GM18517 (cell line): ENCODE measurements around the gene FHOD3.

ENCODE experiments used
- ATAC-seq: cut with Tn5 transposase; IDR thresholded peaks from one replicate; pipeline ENCODE4 v1.9.1; 2021; ENCODE audit warnings: mild to moderate bottlenecking, moderate library complexity; ENCODE audit not compliant: unreplicated experiment

FHOD3 gene

DNA sequence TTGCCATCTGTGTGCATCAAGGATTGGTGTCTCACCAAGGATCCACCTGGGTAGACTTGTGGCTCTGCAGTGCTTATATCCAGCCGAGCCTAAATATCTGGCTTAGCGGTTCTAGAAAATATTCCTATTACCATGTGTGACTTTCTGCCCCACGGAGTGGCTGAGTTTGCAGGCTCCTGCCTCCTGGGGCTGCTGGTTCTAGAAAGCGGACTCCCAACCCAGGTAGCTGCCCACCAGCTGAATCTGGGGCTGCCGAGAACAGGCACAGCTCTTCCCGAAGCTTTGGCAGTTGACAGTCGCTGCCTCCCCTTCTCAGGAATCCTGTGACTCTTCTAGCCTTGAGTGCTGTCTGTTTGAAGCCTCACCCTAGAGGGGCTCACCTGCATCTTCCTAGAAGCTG, 426.7 kb downstream of the FHOD3 start:
- no peak for ATAC-seq

DNA sequence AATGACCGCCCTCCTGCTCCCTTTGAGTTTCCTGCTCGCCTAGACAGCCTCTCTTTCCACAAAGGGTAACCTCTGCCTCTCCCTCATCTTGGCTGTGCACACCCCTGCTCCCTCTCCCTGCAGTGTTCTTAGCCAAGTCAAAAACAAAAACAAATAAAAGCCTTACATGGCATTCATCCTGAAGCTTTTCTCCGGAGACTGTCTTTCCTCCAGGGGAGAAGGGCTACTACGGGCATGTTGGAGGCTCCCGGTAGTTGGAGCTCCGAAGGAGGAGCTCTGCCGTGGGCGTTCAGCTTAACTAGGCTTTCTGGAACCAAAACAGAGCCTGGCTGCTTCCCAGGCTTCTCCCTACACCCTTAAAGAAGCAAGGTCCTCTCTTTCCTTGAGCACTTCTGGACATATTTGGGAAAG, 427.1 kb downstream of the FHOD3 start:
- no peak for ATAC-seq

DNA sequence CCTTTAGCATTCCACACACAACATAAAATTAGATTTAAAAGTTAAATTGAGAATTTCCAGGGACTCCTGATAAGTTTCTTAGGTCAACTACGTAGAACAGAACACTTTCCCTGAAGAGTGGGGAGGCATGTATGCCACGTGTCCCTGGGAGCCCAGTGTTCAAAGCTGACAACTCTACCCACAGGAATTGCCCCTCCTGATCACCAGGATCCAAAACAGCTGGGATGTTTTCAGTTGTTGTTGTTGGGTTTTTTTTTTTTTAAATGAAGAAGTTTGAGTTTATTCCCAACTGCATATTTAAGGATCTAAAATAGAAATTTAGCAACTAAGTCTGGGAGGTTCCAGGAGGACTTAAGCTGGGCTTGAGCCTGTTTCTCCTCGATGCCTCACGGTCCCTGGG, 430.8 kb downstream of the FHOD3 start:
- no peak for ATAC-seq

DNA sequence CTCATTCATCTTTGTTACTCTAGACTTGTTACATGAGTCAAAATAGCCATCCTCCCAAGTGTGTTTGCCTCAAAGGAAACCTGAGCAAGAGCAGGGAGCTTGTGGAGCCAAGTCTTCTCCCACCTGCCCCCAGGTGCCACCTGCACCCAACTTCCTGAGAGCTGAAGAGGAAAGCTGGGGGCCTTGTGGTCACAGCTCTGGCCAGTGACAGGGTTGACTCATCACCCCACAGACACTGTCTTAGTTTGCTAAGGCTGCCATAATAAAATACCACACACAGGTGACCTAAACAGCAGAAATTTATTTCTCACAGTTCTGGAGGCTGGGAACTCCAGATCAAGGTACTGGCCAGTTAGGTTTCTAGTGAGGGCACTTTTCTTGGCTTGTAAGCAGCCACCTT, 431.7 kb downstream of the FHOD3 start:
- ATAC-seq: no peak

DNA sequence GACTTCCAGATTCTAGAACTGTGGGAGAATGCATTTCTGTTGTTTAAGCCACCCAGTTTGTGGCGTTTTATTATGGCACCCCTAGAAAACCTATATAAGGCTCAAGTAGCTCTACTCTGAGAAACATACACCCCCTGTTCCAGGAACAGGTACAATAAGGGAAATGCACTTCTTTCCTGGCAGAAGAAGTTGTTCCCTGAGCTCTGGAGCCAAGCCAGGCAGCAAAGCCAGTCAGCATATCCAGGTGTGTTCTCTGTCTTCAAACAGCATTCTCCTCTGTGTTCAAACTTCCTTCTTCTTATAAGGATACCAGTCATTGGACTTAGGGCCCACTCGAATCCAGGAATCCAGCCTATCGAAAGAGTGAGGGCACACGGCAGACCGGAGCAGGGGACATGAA, 434.8 kb downstream of the FHOD3 start:
- ATAC-seq: no peak

DNA sequence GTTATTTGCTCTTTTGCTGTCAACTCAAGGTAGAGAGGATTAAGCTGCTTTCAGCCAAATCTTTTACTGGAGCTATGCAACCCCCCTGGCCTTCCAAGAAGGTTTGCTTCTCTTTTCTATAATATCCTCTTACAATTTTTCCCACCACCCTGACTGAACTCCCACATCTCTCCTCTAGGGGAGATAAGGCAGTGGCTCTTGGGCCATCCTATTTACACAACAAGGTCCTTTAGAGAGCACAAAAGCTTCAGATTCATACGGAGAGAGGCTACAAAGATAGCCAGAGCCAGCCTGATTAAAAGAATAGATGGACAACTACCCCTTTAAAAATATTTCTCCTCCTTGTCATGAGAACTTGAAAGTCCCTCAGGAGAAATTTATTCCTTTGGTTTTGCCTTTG, 435.6 kb downstream of the FHOD3 start:
- no peak for ATAC-seq

DNA sequence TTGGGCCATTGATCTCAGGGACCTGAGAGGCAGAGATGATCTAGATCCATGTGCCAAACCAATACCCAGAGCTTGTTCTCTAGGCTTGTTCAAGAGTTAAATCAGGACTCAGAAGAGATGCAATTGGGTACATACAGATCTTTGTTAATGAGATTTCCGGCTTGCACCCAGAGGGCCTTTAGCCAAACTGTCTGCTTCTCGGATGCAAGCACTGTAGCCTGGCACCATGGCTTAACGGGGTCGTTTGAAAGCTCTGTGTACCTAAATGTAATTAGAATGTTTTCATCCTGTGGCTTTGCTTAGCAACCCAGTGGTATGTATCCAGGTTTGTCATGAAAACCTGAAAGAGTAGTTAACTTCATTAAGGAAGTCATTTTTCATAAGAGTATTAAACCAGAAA, 437.1 kb downstream of the FHOD3 start:
- ATAC-seq: no peak

DNA sequence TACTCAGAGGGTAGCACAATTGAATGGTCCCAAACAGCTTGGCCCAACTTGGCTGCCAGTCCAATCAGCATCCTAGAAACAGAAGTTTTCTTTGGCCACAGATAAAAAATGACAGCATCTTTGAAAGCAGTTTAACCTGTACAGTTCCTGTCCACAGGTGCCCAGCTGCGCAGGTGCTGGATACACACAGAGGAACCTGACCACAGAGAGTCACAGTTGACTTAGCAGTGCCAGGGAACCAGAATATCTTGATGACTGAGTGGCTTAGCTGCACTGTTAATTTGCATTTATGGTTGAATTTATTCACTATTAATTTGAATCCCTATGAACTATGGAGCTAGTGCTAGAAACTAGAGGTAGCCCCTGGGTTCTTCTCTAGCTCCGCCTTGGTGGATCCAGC, 437.6 kb downstream of the FHOD3 start:
- no peak for ATAC-seq

DNA sequence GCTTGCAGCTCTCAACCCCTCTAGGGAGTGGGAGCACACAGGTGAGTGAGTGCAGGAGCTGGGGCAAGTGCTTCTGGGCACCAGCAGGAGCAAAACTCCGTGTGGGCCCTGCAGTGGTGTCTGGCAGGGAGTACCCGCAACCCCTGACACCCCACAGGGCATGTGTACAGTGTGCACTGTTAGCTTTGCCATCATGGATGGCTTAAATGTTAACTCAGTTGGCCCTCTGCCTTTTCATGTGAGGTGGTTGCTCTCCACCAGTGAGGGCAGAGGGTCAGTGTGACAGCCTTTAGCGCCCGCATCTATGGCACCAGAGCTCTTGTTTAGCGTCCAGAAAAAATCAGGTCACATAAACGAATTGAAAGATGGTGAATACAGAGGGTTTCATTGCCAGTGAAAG, 438.6 kb downstream of the FHOD3 start:
- no peak for ATAC-seq

DNA sequence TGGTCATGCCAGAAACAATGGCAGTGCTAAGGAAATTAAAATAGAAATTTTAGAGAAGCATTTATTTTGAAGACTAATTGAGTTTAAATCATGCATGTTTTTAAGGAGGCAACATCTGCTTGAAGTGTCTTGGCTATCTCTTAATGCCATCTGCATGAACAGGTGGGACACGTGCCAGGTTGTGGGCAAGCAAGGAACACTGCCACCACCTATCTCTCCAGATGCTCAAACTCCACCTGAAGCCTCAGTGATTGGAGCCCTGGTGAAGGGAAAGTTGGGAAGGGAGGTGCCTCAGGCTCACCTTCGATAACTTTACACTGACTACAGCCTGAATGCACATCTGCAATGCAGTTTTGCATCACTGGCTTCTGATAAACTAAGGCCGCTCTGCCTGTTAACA, 439.8 kb downstream of the FHOD3 start:
- ATAC-seq: no peak

DNA sequence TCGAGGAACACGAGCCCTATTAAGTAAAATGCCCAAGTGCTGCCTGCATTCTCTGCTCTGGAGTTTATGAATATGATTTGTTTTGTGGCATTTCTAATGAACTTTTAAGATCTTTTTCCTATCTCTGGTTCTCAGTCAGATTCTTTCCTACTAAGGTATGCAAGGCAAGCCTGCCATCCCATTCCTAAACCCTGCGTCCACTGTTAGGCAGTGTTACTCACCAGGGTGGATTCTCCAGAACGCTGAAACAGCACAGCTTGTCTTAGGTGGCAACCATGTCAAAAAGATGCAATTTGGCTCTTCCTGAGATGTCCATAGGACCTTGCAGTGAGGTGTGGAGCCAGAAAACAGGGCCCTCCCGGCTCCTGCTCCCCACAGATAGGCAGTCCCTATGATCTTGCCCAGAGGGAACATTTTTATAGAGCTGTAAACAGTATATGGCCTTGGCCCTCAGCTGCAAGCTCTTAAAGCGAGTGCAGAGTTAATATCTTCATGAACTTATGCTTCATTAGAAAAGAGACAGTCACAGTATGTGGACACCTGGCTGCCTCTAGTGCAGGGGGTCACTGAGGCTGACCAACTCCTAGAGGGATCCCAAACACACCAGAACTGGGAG, 446.9 kb downstream of the FHOD3 start:
- ATAC-seq: no peak

DNA sequence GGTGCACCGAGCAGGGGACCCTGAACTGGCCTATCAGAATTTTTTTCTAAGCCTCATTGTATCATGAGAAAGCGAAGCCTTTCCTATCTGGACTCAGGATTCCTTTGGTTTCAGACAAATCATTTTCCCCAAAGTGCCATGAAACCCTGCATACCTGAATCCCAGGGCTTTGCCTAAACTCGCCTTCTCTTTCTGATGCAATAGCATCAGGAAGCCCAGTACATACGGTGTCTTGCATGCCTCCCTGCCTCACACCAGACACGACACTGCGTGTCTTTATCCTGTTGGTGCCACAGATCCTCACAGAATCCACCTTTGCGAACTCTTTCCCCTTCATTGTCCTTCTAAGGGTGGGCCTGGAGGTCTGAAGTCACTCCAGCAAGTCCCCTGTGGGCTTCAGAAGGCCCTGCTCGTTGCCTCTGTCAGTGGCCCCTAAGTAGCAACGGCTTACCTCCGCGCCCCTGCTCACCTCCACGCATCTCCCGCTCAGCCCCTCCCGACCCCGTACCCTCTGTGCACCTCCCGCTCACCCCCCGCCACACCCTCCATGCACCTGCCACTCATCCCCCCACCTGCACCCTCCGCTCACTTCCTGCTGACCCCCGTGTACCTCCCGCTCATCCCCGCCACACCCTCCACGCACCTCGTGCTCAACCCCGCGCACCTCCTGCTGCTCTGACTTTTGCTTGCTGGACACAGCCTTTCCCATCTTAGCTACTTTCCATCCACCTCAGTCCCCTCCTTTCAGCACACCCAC, 447.9 kb downstream of the FHOD3 start:
- no peak for ATAC-seq

DNA sequence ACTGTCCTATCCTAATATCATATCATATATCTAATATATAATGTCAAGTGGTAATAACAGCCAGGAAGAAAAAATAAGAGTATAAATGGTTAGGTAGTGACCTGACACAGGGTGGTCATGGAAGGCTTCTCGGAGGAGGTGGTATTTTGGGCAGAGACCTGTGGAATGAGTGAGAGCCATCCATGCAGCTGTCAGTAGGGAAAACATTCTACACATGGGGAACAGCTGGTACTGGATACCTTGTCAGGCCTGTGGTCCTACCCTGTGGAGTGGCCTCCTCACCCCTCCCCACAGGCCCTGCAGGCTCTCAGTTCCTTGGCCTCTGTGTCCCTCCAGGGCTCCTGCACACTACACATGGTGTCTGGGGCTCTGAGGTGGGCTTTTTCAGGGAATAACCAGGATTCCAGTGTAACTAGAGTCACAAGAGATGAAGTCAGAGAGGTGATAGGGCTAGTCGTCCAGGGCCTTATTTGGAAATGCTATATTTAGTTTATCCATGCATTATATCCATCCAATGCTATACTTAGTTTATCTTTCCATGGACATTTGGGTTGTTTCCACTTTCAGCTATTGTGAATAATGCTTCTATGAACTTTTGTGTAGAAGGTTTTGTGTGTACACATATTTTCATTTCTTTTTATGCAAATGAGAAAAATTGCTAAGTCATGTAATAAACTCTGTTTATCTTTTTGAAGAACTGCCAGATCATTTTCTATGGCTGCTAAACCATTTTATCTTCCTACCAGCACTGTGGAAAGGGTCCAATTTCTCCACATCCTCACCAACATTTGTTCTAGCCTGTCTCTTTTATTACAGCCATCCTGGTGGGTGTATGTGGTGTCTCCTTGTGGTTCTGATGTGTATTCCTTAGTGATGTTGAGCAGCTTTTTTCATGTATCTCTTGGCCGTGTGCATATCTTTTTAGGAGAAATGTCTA, 455.7 kb downstream of the FHOD3 start:
- no peak for ATAC-seq

DNA sequence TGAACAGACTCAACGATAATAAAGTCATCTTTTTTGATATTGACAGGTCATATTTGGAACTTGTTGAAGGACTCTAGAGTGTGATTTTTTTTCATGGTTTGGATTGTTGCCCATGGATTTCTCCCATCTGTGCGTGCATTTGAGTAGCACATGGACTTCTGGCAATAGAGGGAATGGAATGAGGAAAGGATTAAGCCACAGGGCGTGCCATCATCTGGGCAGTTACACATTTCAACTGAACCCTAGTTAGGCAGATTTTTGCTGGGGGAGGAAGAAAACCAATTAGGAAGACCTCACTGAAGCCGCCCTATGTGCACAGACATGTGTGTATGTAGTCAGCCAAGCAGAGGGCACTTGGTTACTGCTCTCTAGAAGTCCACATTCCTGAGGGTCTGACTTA, 458.7 kb downstream of the FHOD3 start:
- ATAC-seq: no peak

DNA sequence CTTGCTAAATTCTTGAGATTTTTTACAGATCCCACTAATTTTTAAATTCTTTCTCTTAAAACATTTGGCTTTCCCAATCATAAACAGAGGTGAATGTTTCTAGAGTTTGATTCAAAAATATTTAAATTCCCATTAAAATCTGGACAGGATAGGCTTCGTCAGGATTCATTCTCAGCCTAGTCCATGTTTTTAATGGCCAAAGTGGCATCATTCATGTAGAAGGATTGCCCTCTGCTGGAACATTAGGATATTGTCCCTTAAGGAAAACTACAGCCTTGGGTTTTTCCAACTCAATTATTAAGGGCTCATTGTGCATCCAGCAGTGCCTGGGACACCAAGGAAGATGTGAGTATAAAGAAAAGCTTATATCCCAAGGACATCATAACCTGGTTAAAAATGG, 459.6 kb downstream of the FHOD3 start:
- no peak for ATAC-seq

DNA sequence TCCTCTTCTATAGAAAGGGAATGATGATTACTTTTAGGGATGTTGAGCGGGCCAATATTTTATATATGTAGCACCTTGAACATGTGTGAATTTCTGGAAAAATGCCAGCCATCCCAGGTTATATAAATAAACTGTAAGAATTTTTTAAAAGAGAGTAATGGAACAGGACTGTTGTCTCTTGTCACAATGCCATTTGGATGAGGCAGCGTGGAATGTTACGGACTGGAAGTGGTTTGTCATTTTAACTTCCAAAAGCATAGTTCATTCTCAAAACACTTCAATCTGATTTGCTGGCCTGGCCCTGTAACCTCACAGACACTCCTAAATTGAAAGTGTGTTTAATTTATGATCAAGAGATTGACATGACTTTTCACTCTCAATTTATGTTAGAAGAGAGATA, 460.5 kb downstream of the FHOD3 start:
- no peak for ATAC-seq

DNA sequence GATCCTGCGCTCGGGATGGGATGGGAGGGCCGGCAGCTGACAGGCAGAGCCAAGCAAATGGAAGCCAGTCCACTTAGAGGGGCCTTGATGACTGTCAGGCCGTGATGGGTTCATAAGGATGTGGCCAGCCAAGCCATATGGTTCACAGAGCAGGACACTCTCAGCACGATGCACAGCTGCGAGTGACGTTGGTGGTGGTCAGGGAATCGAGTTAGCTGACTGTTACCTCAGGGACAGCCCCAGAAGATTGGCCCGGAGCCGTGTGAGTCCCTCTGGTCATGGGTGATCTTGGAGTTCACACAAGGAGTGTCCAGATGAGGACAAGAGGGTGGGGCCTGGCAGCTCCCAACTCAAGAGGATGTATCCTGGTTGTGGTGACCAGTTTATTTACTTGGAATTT, 461.1 kb downstream of the FHOD3 start:
- no peak for ATAC-seq

DNA sequence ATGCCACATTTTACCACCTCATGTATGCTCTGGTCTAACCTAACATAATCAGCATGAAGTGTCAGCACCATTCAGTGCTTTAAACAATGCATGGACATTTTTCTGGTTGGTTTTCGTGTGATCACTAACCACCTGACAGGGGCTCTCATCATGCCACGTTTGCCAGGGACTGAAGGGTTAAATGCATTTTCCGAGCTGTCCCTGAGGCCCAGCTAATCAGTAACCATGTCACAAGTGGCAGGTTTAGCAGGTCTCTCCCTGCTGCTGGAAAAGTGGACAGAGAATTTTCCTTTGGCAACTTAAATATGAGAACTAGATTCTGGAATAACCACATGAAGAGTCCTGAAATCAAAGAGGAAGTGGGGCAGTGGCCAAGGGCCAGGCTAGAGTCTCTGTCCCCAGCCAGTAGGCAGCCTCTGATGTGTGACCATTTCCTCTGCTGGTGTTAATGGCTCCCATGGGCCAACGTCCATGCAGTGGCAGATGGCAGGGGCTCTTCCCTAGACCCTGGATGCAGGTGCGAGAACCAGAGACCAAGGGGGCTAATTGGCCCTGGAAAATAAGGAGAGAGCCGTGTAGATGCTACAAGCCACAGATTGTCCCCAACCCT, 461.8 kb downstream of the FHOD3 start:
- ATAC-seq: no peak

DNA sequence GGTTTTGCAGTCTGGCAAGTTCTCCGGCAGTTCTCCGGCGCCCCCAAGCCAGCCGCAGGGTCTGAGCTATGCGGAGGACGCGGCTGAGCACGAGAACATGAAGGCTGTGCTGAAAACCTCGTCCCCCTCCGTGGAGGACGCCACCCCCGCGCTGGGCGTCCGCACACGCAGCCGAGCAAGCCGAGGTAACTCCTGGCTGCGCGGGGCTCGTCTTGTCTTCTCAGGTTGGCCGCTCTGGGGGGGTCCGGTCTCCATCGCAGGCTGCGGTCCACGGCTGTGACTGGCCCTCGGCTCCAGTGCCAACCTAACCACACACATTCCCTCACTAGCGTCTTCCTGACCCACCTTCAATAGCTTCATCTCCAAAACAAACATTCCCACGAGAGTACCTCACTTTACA, 463.1 kb downstream of the FHOD3 start:
- no peak for ATAC-seq

DNA sequence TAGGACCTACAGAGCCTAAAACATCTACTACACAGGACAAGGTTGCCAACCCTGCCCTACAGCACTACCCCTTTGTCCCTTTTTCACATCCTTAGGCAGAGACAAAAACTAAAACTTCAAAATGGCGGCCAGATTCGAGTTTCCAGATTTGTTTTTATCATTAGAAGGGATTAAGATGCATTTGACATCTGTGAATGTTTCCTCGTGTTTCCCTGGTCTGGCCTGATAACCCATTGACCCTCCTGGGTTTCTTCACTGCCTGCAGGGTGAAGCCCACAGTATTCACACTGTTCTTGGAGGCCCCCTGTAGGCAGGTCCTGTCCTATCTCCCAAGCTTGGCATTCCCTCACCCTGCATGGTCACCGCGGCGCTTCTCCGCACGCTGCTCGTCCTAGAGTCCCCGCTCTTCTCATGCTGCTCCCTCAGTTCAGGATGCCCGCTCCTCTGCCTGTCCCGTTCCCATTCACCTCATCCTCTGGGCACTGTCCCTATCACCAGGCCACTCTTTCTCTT, 463.7 kb downstream of the FHOD3 start:
- ATAC-seq: no peak

DNA sequence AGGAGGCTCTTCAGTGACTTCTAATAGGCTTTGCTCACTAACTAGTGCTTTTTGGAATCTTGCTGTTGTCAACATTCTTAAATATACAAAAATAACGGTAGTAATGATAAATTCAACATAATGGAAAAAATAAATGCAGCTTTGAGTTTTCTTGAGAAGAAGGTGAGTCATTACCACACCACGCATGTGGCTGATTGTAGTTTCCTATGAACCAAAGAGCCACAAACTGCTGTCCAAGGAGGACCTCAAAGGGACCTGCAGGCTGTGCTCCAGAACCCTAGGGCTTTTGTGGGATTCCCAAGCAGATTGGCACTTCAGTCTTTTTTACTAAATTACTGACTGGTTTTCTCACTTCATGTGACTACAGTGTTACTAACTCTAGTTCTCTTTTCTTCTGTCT, 464.6 kb downstream of the FHOD3 start:
- ATAC-seq: no peak
